Measurements from ENCODE around the gene AOPEP. TPM values are rescaled to one million over a fixed set of nuclear protein-coding genes. Genes with fewer than 3 reads are reported as not detected.

Gene AOPEP
- total and polyA plus RNA-seq, 9 of the 15 experiments (the other 6 are each of a cell fraction or from before 2014, with no cell fraction given): 4.5 to 19.3 (median 13.5) TPM

DNA sequence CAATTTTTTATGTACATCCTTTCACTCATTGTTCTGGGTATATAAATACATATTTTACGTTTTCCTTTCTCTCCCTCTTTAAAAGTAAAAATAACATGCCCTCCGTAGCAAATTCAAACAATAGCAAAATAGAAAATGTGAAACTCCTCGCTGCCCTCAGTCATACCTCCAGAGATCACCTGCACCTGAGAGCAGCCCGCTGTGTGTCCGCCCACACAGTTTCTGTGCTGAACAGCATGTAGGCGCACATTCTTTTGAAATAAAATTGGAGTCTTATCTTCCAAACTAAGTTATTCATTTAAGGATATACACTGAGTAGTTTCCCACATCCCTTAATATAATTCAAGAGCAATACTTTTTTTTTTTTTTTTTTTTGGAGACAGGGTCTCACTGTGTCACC, 255.7 kb downstream of the AOPEP start (continued):
- TF ChIP-seq MAFG (tag; conservative IDR thresholded peaks at IDR 0.05) (no peak), KDM4B (IDR thresholded peaks at IDR 0.05; ENCODE audit: borderline replicate concordance in 2 of 2, low read depth in 1 of 2) (no peak), ZNF212 (CRISPR knock-in tag; IDR thresholded peaks at IDR 0.05) (no peak), TCF3 (CRISPR knock-in tag; IDR thresholded peaks at IDR 0.05) (no peak), CBX8 (IDR thresholded peaks at IDR 0.05; ENCODE audit: borderline replicate concordance, extremely low read depth, low read depth, low read length, poor library complexity, severe bottlenecking) (no peak), PRPF4 (IDR thresholded peaks at IDR 0.05; ENCODE audit: insufficient read depth, low read depth, low read length, poor library complexity, severe bottlenecking) (no peak)

DNA sequence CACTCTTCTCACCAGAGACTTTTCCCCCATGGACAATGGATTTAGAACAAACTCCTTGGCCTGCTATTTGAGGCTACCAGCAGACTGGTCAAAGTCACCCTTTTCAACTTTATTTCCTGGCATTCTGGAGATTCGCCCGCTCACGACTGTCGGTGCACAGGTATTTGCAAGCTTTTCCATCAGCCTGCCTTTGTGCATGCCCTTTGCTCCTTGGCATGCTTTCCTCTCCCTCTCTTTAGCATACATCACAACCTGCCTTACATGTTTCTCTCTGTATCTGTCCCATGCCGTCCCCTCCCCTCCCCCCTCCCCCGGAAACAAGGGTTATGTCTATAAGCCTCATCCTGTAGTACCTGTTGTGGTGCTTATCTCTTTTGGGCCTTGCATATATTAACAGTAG, 257.1 kb downstream of the AOPEP start:
- peaks cover 0 to 6% of the 10 kb centered on the region in 2 experiments; a peak in 3 of 5 replicates for H3K4me1 ChIP-seq (replicated peaks in 1 of 2; ENCODE audit: control insufficient read depth in 2 of 2, insufficient read depth in 2 of 2, low read length in 2 of 2)
- intact Hi-C loops (cut with micrococcal nuclease): no loop called here
- 93% methylated on average over 4 of the region's 6 CpGs for WGBS (ENCODE audit: insufficient coverage, low coverage, missing lambda C conversion rate)
- no peak for TF ChIP-seq CBX2 (IDR thresholded peaks at IDR 0.05; ENCODE audit: insufficient read depth, low read length, poor library complexity, severe bottlenecking)
- TF ChIP-seq ARID2 (IDR thresholded peaks at IDR 0.05): no peak
- no peak for TF ChIP-seq ELF4 (CRISPR knock-in tag; IDR thresholded peaks at IDR 0.05)
- TF ChIP-seq ZNF77 (CRISPR knock-in tag; IDR thresholded peaks at IDR 0.05): no peak
- TF ChIP-seq NR2C1 (IDR thresholded peaks at IDR 0.05): no peak
- TF ChIP-seq NR2C1 (tag; IDR thresholded peaks at IDR 0.05): no peak
- TF ChIP-seq, protein P1, sequence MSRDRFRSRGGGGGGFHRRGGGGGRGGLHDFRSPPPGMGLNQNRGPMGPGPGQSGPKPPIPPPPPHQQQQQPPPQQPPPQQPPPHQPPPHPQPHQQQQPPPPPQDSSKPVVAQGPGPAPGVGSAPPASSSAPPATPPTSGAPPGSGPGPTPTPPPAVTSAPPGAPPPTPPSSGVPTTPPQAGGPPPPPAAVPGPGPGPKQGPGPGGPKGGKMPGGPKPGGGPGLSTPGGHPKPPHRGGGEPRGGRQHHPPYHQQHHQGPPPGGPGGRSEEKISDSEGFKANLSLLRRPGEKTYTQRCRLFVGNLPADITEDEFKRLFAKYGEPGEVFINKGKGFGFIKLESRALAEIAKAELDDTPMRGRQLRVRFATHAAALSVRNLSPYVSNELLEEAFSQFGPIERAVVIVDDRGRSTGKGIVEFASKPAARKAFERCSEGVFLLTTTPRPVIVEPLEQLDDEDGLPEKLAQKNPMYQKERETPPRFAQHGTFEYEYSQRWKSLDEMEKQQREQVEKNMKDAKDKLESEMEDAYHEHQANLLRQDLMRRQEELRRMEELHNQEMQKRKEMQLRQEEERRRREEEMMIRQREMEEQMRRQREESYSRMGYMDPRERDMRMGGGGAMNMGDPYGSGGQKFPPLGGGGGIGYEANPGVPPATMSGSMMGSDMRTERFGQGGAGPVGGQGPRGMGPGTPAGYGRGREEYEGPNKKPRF (IDR thresholded peaks at IDR 0.05; ENCODE audit: low read depth, low read length): no peak
- no peak for TF ChIP-seq ARHGAP35 (IDR thresholded peaks at IDR 0.05; ENCODE audit: partially characterized antibody)
- no peak for TF ChIP-seq CBX3 (IDR thresholded peaks at IDR 0.05; ENCODE audit: borderline replicate concordance in 1 of 2, low read length in 2 of 2)
- TF ChIP-seq, protein P2, sequence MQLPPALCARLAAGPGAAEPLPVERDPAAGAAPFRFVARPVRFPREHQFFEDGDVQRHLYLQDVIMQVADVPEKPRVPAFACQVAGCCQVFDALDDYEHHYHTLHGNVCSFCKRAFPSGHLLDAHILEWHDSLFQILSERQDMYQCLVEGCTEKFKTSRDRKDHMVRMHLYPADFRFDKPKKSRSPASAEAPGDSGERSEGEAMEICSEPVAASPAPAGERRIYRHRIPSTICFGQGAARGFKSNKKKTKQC (CRISPR knock-in tag; IDR thresholded peaks at IDR 0.05): no peak
- TF ChIP-seq FOS (IDR thresholded peaks at IDR 0.05; ENCODE audit: extremely low read depth, insufficient read length): no peak
- TF ChIP-seq ZNF24 (IDR thresholded peaks at IDR 0.05): no peak
- no peak for TF ChIP-seq IFI16 (CRISPR knock-in tag; IDR thresholded peaks at IDR 0.05)
- no peak for TF ChIP-seq SRSF1 (IDR thresholded peaks at IDR 0.05; ENCODE audit: low read depth, low read length)
- TF ChIP-seq MEF2A (IDR thresholded peaks at IDR 0.05; ENCODE audit: control insufficient read depth, low read depth, low read length): no peak
- no peak for TF ChIP-seq SNIP1 (IDR thresholded peaks at IDR 0.05; ENCODE audit: low read depth)

More for the DNA sequence above, 257.1 kb downstream of the AOPEP start:
- Histone ChIP-seq H3K9me1 (ENCODE audit: control insufficient read depth, insufficient read depth, low read length) (peaks cover 5% of the 10 kb centered on the region), H3K9me3 (replicated peaks; ENCODE audit: control insufficient read depth, insufficient read depth, low read depth, low read length) (no peaks in the 10 kb centered on the region), H2AFZ (ENCODE audit: low read depth, low read length) (no peak overlapping the region), H3K9ac (ENCODE audit: insufficient read depth in 1 of 2, low read depth in 2 of 2, low read length in 2 of 2) (no peak overlapping the region), H3K79me2 (ENCODE audit: control insufficient read depth, insufficient read depth, low read length) (no peaks in the 10 kb centered on the region), H3K4me3 (no peak overlapping the region), H3K27me3 (ENCODE audit: control insufficient read depth in 2 of 2, insufficient read depth in 2 of 2, low read length in 2 of 2) (no peaks in the 10 kb centered on the region), H3K4me2 (ENCODE audit: insufficient read depth, low read length) (no peak overlapping the region), H3K36me3 (ENCODE audit: control insufficient read depth, insufficient read depth, low read length) (no peaks in the 10 kb centered on the region), H4K20me1 (replicated peaks; ENCODE audit: control insufficient read depth, insufficient read depth, low read length) (no peaks in the 10 kb centered on the region), H3K27ac (ENCODE audit: extremely low read depth, low read depth, low read length) (no peak overlapping the region)
- ATAC-seq (no peak), DNase-seq (ENCODE audit: extremely low read depth in 1 of 4, low spot score in 3 of 4) (no peak), FAIRE-seq (no peak)
- ChIA-PET CTCF (ENCODE audit: low intra/inter-chr PET ratio) (no interaction called here), POLR2A (interaction anchor here (0.6 kb wide), 1 partner anchor 105 kb away, joined by 3 read pairs; no protein-coding TSS in a partner anchor)
- in situ Hi-C loops (cut with MboI): no loop called here
- no TSS peak for BruUV-seq (replicated peaks)

Measured in K562 (cell line).